Measurements from ENCODE around the gene VSTM4. TPM values are rescaled to one million over a fixed set of nuclear protein-coding genes. Genes with fewer than 3 reads are reported as not detected.
A peak's percentile ranks its signal among the peaks of the same experiment; 100 is the strongest.

VSTM4 gene
- total RNA-seq, 6 experiments from 2014 or later, result 0.05 to 0.24 (median 0.14) TPM; not detected in 1

GRCh38 chr10:48981310-48981907 is 133.9 kb downstream of the VSTM4 start:
- Mint-ChIP-seq H3K4me1 (ENCODE audit: low read depth) (no peaks in the 10 kb centered on the region), H3K27ac (no peak overlapping the region), H3K36me3 (ENCODE audit: low read depth) (no peaks in the 10 kb centered on the region), H3K27me3 (ENCODE audit: insufficient read depth) (peaks cover 32% of the 10 kb centered on the region), H3K9me3 (no peaks in the 10 kb centered on the region), H3K4me3 (no peak overlapping the region)
- peak; percentile 90 for TF ChIP-seq CTCF (IDR thresholded peaks at IDR 0.05)
- DNase-seq, result peak; percentile 3

- peaks cover 16% of the 10 kb centered on the region for H3K27me3 Mint-ChIP-seq (ENCODE audit: insufficient read depth)
- H3K4me3 Mint-ChIP-seq, result no peak overlapping the region
- H3K4me1 Mint-ChIP-seq (ENCODE audit: low read depth), result no peaks in the 10 kb centered on the region; the same call in 1 of the 2 replicates
- no peaks in the 10 kb centered on the region for H3K36me3 Mint-ChIP-seq (ENCODE audit: low read depth)
- H3K27ac Mint-ChIP-seq, result no peak overlapping the region
- no peaks in the 10 kb centered on the region for H3K9me3 Mint-ChIP-seq
- no peak for DNase-seq
- TF ChIP-seq CTCF (IDR thresholded peaks at IDR 0.05), result no peak
Observed at GRCh38 chr10:48978318-48978717, 137.0 kb downstream of the VSTM4 start.

- peak; percentile 19 for DNase-seq
- TF ChIP-seq CTCF (IDR thresholded peaks at IDR 0.05), result peak; percentile 55
- peaks cover 15% of the 10 kb centered on the region for H3K27me3 Mint-ChIP-seq (ENCODE audit: insufficient read depth)
- H3K27ac Mint-ChIP-seq, result no peak overlapping the region
- no peak overlapping the region for H3K4me3 Mint-ChIP-seq
- peaks cover 3% of the 10 kb centered on the region; the same call in 1 of the 2 replicates for H3K9me3 Mint-ChIP-seq
- H3K4me1 Mint-ChIP-seq (ENCODE audit: low read depth), result peaks cover 5% of the 10 kb centered on the region; the same call in 1 of the 2 replicates
- no peaks in the 10 kb centered on the region for H3K36me3 Mint-ChIP-seq (ENCODE audit: low read depth)
Observed at GRCh38 chr10:48976196-48976595, 139.1 kb downstream of the VSTM4 start.

GRCh38 chr10:48974510-48975156 is 140.7 kb downstream of the VSTM4 start:
- peaks cover 9% of the 10 kb centered on the region for H3K27me3 Mint-ChIP-seq (ENCODE audit: insufficient read depth)
- peaks cover 5% of the 10 kb centered on the region; the same call in 1 of the 2 replicates for H3K4me1 Mint-ChIP-seq (ENCODE audit: low read depth)
- peaks cover 3% of the 10 kb centered on the region; the same call in 1 of the 2 replicates for H3K9me3 Mint-ChIP-seq

GRCh38 chr10:48973065-48973464 is 142.3 kb downstream of the VSTM4 start:
- no peak overlapping the region for H3K4me3 Mint-ChIP-seq
- TF ChIP-seq CTCF (IDR thresholded peaks at IDR 0.05), result no peak
- DNase-seq, result no peak
- no peaks in the 10 kb centered on the region for H3K36me3 Mint-ChIP-seq (ENCODE audit: low read depth)
- no peak overlapping the region for H3K27ac Mint-ChIP-seq
- peaks cover 5% of the 10 kb centered on the region; the same call in 1 of the 2 replicates for H3K4me1 Mint-ChIP-seq (ENCODE audit: low read depth)
- peaks cover 3% of the 10 kb centered on the region; the same call in 1 of the 2 replicates for H3K9me3 Mint-ChIP-seq
- H3K27me3 Mint-ChIP-seq (ENCODE audit: insufficient read depth), result peaks cover 11% of the 10 kb centered on the region

More at GRCh38 chr10:48974510-48975156, 140.7 kb downstream of the VSTM4 start:
- no peaks in the 10 kb centered on the region for H3K36me3 Mint-ChIP-seq (ENCODE audit: low read depth)
- no peak overlapping the region for H3K27ac Mint-ChIP-seq
- TF ChIP-seq CTCF (IDR thresholded peaks at IDR 0.05), result no peak
- no peak for DNase-seq
- H3K4me3 Mint-ChIP-seq, result no peak overlapping the region
